HG02623 (cell line): ENCODE measurements around the gene FBLN5.
A peak's percentile ranks its signal among the peaks of the same experiment; 100 is the strongest.
"Not testable (repeated sequence)": the region's sequence is repeated elsewhere in the genome, so short reads cannot be mapped to it uniquely, and the experiment has no call there.

Experiments used
- ATAC-seq: cut with Tn5 transposase; IDR thresholded peaks from one replicate; pipeline ENCODE4 v1.9.1; 2021; ENCODE audit warnings: moderate library complexity; ENCODE audit not compliant: unreplicated experiment

Gene FBLN5

DNA sequence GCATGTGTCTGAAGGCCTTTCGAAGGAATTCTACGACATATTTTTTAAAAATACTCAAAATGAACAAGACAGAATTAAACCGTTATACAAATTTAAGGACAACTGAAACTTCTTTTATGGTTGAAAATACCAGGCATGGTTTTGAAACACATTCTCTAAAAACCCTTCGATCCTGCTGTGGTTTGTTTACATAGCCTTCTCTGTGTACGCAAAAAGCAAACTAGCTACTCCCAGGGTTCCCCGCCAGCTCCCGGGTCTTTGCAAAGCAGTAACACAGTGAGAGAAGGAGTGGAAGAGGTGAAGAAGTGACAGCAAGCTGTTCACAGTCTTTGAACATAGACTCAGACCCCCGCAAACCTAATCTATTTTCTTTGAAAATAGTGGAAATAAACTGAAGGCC, 77.9 kb downstream of the FBLN5 start:
- ATAC-seq = no peak

DNA sequence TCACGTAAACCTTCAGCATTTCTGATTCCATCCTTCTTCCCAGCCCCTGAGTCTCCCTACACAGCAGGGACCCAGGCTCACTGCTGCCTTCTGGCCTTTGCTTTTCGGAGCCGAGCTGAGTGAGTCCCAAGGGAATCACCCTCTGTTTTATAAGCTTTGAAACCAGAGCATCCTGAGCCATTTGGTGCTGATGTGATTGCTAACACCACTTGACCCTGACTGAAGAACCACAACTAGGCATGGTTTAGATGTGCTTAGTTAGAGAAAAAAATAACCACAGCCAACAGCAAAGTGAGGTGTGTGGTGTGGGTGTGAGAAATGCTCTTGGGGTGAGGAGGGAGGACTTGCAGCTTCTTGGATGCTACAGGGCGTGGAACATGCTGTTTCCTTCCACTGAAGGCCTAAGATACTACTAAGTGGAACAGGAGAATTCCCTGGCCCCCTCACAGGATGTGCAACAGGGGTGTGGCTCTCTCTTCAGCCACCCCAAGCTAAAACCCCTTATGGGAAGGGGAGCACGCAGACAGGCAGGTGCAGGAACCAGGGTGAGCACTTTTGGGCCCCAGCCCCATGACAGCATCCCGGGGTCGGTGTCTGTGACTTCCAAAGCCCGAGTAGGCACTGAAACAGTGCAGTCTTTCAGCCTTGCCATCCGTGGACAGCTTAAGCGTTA, 80.0 kb downstream of the FBLN5 start, which contains the start of gene TC2N:
Gene TC2N, minus strand, starts transcription at position 221 of the 673 bp plus-strand sequence. CDS start 53,767 bp downstream, outside the sequence.
- no peak for ATAC-seq

DNA sequence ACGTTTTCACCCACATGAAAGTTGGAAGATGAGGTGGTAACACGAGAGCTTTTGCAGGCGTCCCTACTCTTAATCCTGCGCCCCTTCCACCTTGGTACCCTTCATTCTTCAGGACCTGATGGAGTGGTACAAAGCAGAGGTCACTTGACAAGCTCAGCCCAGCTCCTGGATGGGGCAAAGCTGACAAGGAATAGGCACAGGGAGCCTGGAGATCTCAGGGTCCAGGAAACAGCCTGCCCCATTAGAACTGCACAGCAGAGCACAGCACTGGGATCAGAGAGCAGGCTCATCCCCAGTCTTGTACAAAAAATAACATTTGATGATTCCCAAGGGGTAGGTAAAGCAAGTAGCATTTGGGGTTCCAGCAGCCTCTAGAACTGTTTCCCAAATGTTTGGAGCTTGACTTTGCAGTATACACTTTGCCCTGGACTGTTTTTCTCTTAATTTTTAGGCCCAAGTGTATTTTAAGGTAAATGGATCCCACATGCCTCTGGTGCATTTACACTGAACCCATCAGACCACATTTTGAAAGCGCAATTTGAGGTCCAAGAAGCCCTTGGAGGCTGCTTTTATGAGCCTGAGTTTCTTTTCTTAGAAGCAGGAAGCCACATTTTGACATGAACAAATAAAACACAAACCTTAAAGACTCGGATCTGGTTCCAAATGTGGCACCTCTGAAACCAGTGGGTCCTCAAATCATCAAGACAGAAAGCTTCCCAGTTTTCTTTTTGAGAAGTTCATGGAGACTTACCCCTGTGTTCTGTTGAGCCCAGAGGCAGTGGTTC, 80.8 kb downstream of the FBLN5 start:
- no peak for ATAC-seq

DNA sequence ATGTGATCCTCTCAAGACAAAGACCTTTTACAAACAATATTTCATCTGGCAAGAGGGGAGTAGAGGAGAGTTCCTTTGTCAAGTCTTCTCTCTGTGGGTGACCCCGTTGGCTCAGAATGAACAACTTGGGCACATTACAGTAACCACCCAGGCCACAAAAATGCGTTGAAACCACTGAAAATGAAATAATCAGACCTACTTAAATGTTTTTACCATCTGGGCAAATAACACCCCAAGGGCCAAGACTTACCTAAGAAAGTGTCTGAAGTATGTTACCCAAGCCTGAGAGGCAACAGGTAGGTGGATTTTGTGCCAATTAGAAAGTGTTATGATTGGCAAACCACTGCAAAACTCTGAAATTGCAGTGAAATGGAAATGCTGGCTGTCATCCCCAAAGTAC, 81.4 kb downstream of the FBLN5 start:
- no peak for ATAC-seq

DNA sequence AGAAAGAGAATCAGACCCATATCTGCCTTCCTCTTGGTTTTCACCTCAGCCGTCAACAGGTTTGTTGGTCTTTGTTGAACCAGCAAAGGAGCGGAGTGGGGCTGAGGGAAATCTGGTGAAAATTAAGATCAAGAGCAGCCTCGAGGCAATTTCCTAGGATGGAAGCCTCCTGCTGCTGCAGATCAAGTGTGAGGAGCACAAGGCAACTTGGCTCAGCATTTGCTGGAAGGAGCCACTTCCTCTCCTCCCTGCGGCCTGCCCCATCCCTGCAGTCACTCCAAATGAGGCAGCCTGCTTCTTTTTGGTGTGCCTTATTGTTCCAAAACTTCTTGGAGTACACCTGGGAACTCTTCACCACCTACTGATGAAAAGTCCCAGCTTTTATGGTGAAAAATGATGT, 85.1 kb downstream of the FBLN5 start:
- ATAC-seq = no peak

DNA sequence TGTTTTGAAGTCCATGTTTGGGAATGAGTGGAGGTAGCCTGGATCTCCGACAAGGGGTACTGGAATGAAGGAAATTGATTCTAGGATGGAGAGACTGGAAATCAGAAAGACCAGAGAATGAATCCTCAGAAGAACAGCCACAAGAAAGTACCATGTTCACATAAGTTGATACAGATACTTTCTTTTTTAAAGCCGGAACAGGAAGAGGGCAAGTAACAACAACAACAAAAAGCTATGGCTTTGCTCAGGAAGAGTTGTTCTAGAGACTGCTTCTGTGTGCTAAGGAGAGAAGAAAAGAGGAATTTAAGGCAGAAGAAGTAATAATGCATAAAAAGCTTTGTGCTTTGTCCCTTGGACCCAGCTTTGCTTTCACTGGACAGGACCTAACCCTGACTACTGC, 86.4 kb downstream of the FBLN5 start:
- ATAC-seq = no peak

DNA sequence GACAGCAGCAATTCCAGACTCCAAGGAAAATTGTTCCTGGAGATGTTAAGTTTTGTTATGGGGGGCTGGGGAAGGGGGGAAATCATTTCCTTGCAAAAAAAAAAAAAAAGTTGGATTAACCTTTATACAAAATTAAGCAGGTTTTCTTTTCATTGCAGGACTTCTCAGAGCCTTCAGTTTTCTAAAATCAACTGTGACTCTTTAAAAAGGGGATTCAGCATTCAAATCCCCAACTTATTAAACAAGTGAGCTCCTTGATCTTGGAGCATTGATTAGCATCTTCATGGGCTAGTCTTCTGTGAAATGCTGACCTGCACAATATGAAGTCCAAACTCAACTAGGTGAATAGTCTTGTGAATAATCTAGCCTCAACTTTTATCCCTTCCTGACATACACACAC, 87.3 kb downstream of the FBLN5 start:
- ATAC-seq = no peak

DNA sequence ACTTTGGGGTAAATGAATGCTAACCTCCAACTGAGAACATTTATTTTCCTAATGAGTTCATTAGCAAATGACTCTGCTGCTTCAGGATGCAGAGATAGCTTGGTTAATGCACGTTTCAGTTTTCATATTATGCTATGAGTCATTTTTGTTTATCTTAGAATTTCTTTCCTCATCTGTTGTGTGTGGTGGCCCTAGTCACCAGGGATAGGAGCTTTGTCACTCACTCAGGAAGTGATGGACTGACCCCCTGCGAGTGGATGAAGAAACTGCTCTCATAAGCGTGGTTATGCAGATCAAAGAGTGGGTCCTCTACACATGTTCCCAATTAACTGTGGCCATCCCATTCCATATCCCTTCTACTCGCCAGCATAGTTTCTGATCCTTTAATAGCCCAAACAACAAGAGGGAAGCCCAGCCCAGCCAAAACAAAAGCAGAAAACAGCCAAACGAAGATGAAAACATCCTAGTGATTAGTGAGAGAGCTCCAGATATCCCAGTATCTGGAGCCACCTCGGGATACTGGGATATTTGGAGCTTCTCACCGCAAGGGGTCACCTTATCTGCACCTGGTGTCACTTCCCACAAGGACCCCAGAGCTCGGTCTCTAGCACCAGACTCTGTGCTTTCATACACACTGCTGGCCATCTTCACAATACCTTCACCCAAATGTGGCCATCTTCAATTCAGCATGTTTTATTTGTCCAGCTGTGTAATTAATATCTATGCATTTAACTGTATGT, 88.8 kb downstream of the FBLN5 start:
- ATAC-seq = peak; percentile 50

DNA sequence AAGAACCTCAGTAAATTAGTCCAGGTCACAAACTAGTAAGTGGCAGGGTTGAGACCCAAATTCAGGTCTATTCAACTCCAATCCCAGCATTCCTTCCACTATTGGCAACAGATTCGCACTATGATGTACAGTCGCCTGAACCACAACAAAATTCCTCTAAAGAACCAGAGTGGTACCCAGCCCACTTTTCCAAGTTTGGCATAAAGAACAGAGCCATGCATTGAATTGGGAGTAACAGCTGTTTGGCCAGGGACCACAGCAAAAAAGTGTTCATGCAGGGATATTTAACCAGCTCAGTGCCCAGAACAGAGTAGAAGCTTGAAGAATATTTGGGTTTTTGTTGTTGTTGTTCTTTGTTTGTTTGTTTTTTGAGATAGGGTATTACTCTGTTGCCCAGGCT, 89.9 kb downstream of the FBLN5 start:
- ATAC-seq = no peak

DNA sequence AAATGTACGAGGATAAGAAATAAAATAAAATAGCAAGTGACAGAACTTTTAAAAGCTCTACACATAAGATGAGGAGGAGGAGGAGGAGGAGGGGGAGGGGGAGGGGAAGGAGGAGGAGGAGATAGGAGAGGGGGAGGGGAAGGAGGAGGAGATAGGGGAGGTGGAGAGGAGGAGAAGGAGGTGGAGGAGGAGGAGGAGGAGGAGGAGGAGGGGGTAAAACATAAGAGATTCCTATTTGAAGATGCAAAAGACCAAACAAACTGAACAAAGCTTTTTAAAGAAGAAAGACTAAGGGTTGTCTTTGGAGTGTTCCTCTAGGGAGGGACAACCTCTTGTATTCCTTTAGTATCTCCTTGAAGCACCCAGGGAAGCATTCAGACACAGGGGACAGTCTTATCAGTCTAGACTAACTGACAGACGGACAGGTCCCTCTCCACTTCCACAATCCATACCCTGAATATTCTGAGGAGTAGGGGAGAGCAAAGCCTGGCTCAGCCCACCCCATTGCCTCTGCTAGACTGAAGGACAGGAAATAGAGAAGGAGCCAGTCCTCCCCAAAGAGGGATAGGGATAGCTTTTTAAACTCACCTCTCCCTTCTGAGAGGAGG, 93.1 kb downstream of the FBLN5 start:
- no peak for ATAC-seq

DNA sequence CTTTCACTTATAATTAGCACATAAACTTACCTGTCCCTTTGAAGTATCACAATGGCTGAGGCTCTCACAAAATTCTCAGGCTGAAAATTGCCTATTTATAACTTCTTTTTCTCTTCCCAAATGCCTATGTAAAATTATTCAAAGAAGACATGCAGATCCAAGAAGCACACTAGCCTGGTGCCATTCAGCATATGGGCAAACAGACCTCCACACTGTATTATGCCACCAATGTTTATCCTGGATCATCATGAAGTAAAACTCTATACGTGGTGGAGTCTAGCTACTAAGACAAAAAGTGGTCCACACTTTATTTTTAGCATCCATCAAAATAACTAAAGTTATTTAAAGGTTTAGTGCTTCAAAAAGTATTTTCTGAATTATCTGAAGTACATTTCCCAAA, 95.9 kb downstream of the FBLN5 start:
- no peak for ATAC-seq

DNA sequence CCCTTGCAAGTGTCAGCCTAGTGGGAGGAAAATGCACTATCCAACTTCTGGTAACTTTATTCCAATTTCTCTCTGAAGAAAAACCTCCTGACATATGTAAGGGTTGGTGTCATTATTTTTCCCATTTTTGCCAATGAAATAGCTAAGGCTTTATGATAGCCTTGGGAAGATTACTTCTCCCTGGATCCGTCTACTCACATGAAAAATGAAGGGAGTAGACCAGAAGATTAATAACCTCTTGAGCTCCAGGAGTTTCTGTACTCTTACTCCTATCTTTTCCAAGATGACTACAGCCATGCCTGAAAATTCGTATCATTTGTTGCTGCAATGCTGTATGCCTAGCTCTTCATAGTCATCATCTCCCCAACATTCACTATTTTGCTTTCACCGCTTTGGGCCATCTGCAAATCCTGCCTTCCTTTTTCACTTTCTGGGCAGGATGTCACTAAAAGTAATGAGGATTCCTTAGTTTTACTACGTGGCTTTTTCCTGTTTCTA, 98.9 kb downstream of the FBLN5 start:
- ATAC-seq = no peak

DNA sequence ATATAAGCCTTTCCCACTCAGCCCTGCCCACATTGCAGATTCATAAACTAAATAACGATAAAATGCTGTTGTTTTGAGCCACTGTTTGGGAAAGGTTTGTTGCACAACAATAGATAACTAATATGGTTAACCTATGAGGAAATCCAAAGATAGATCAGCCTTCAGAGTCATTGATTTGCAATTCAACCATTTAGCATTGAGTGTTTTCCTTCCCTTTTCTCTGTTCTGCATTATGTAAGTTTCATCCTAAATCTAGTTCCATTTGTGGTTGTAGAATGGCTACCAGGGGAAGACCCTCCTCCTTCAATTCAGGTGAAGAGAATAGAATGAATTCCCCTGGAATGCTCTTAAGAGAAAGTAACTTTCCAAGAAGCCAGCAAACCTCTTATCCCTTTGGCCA, 99.8 kb downstream of the FBLN5 start:
- ATAC-seq = no peak

DNA sequence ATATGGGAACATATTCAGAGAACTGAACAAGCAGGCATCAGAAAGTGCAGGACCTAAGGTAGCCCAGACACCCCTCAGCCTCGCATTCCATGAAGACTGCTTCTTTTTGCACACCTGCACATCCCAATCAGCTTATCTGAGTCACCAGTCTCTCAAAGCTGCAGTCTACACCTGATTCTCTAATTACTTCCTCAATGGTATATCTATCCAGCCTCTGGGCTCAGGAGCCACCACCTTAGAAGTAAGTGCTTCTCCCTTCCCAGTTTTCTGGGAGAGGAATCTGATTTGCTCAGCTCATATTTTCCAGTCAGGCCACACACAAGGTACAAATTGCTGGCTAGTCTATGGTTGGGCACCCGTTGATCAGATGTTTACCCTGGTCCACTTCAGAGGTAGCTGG, 101.8 kb downstream of the FBLN5 start:
- ATAC-seq = no peak

DNA sequence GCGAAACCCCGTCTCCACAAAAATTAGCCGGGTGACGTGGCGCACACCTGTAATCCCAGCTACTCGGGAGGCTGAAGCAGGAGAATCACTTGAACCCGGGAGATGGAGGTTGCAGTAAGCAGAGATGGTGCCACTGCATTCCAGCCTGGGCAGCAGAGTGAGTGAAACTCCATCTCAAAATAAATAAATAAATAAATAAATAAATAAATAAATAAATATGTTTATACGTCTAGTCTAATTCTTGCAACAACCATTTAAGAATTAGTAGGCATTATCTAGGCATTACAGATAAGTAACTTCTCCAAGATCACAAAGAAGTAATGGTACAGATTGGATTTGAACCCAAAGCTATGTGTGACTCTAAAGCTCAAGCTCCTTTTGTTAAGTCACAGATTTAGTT, 102.4 kb downstream of the FBLN5 start:
- ATAC-seq = not testable (repeated sequence)

DNA sequence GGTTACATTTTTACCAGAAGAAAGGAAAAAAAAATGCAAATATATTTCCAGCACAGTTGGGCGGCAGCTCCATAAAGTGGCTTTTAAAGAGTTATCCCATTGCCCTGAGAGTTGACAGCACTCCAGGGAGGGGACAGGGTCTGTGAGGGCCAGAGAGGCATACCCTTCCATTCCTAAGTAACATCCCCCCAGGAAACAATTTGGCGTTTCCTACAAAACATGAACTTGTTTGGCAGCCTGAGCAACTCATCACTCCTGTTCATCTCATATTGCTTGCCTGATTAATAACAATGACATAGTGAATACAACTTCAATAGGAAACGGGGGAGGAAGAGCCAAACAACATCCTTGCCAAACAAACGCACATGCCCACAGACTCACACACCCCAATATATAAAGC, 103.5 kb downstream of the FBLN5 start:
- ATAC-seq = no peak

DNA sequence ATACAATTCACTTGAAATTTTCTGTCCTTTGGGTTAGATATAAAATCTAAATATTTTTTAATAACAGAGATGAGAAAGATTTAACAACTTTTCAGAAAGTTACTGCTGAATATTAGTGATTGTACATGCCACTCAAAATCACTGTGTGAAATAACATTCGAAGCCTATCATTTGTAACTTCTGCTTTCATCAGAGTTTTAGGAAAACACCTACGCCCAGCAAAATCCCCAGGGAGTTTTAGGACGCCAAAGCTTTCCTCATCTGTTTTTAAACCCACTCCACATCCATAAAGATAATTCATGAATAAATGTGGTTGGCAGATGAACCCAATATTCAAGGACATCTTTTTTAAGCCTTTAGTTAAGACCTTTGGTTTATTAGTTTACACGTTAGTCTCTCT, 104.1 kb downstream of the FBLN5 start:
- no peak for ATAC-seq

DNA sequence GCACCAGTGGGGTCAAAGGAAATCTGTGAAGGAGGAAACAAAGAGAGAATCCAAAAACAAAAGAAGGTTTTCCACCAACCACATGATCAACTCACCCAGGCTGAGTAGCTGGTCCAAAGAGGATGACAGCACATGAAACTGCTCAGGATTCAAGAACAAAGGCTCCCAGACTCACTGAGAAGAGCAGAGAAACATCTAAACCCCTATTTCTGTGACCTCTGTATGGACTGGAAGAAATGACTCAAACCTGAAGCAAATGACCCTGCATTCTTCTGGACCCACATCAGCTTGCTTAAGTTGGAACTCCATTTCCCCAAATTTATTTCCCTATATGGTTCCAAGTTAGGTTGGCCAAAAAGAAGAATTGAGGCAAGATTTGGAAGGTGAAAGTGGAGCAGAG, 106.4 kb downstream of the FBLN5 start:
- no peak for ATAC-seq

DNA sequence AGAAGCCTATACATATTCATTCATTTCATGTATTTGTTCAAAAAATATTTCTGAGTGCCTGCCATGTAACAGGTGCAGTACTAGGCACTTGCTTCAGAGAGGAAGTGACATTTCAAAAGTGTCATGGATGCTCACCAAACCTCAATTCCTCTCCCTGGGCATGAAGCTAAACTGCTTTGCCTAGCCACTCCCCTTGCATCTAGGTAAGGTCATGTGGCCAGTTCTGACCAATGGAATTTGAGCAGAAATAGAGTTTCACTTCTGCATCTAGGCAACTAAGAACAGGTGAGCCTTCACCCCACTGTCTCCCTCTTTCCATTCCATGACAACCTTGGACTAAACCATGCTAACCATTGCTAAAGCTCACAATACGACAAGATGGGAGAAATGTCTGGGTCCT, 107.7 kb downstream of the FBLN5 start:
- no peak for ATAC-seq

DNA sequence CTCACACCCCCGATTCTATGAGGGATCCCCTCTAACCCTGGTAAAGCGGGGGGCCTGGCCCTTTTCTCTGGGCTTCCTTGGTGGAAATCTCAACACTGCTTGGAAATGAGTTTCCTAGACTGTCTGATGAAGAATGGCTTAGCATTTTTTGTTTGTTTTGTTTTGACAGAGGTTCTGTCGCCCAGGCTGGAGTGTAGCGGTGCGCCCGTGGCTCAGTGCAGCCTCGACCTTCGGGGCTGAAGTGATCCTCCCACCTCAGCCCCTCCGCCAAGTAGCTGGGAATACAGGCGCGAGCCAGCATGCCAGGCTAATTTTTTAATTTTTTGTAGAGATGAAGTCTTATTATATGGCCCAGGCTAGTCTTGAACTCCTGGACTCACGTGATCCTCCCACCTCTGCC, 110.4 kb downstream of the FBLN5 start:
- ATAC-seq = no peak
